Measurements from ENCODE around the gene ORM2.
"Not testable (repeated sequence)": the region's sequence is repeated elsewhere in the genome, so short reads cannot be mapped to it uniquely, and the experiment has no call there.

ORM2 gene

DNA sequence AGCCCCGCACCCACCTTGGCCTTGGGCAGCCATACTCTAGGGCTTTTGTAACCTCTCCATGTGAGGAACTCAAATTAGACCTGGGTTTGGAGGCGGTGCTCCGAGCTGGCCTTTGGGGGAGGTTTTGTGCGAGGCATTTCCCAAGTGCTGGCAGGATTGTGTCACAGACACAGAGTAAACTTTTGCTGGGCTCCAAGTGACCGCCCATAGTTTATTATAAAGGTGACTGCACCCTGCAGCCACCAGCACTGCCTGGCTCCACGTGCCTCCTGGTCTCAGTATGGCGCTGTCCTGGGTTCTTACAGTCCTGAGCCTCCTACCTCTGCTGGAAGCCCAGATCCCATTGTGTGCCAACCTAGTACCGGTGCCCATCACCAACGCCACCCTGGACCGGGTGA, at the start of gene ORM2:
Gene ORM2 (plus strand): TSS at position 245 of the 398 bp plus-strand sequence. CDS start 36 bp downstream, at position 281.
- H3K4me3 ChIP-seq (ENCODE audit: low read depth, low read length), result not testable (repeated sequence)

DNA sequence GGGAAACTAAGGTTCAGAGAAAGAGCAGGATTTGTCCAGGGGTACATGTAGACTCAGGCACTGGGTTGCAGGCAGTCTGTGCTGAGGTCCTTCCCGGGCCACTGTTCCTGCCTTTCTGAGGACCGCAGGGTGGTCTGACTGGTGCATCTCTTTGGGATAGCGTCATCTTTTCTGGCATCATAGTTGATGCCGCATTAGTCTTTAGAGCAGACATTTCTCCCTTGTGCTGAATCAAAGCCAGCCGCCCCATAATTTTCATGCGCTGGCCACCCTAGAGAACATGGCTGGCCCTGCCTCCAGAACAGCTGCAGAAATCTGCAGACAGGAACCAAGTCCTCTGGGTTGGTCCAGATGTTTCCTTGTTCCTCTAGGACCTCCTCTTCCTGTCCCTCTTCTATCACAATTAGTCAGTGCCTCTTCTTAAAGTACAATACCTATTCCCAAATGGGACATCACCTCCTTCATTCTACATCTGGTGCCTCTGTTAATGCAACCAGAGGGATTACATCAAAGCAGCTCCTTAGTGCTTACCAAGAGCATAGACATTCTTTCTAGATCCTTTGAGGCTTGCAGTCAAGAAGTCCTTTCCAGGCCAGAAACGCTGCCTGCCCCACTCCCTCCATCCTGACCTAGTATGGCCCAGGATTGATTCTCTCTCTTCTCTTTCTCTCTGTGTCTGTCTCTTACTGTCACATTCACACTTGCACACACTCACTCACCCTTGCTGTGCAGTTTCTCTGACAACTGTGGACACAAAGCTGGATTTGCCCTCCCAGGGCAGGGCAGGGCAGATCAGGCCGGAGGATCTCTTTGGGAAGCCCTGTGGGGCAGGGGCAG, 48.8 kb upstream of the ORM2 start:
- no peak overlapping the region for H3K4me3 ChIP-seq (ENCODE audit: low read depth, low read length)
- TF ChIP-seq, protein P1, sequence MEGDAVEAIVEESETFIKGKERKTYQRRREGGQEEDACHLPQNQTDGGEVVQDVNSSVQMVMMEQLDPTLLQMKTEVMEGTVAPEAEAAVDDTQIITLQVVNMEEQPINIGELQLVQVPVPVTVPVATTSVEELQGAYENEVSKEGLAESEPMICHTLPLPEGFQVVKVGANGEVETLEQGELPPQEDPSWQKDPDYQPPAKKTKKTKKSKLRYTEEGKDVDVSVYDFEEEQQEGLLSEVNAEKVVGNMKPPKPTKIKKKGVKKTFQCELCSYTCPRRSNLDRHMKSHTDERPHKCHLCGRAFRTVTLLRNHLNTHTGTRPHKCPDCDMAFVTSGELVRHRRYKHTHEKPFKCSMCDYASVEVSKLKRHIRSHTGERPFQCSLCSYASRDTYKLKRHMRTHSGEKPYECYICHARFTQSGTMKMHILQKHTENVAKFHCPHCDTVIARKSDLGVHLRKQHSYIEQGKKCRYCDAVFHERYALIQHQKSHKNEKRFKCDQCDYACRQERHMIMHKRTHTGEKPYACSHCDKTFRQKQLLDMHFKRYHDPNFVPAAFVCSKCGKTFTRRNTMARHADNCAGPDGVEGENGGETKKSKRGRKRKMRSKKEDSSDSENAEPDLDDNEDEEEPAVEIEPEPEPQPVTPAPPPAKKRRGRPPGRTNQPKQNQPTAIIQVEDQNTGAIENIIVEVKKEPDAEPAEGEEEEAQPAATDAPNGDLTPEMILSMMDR (IDR thresholded peaks at IDR 0.05; ENCODE audit: borderline replicate concordance, insufficient read depth, low read depth, low read length), result no peak

DNA sequence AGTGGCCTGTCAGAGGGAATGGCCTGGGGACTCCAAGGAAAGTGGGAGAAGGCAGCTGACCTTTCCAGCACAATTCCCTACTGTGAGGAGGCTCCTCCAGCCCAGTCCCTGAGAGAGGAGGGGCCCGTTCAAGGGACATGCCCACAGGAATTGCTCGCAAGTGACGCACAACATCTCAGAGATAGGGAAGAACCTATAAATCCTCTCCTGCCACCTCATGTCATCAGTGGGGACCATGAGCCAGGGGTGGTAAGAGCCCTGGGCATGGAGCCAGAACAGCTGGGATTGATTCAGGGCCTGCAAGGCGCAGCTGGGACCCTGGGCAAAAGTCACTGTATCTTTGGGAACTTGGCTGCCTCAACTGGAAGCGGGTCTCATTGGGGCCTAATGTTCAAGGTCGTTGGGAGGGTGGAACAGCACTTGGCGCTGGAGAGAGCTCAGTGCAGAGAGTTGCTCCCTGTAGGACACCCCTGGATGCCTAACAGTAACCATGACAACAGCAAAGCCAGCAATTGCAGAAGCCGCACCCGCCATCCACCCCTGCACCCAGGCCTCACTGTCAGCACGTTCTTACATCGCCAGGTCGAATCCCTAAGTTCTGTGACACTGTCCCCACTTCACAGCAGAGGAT, 48.1 kb upstream of the ORM2 start:
- TF ChIP-seq, protein P1 (IDR thresholded peaks at IDR 0.05; ENCODE audit: borderline replicate concordance, insufficient read depth, low read depth, low read length), result no peak
- no peak overlapping the region for H3K4me3 ChIP-seq (ENCODE audit: low read depth, low read length)

DNA sequence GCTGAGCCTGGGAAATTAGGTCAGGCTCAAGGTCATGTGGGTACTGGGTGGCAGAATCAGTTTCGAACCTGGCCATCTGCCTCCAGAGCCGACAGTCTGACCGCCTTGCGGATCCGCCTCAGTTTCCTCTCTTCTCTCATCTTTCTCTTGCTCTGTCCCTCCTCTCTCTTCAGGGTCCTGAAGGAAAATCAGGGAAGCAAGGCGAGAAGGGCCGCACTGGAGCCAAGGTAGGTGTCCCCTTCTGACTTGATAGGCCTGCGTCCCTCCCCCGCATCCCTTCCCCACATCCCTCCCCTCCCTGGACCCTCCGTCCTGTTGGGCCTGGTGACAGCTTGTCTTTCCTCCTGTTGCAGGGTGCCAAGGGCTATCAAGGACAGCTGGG, 47.6 kb upstream of the ORM2 start:
- H3K4me3 ChIP-seq (ENCODE audit: low read depth, low read length), result no peak overlapping the region

DNA sequence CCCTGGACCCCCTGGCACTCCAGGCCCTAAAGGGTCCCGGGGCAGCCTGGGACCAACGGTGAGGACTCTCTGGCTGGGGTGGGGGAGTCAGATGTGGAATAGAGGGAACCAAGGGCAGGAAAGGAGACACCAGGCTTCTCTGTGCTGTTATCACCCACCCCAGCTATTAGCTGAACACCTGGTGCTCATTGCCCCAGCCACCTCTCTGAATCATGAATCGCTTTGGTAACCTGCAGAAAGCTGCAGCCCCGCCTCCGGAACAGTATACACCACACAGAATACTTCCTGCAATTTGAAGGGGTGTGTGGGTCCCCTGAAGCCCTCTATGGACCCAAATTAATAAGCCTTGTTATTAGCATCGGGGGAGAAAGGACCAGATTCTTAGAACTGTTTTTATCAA, 47.2 kb upstream of the ORM2 start:
- TF ChIP-seq, protein P1 (IDR thresholded peaks at IDR 0.05; ENCODE audit: borderline replicate concordance, insufficient read depth, low read depth, low read length), result no peak
- no peak overlapping the region for H3K4me3 ChIP-seq (ENCODE audit: low read depth, low read length)

More for the DNA sequence above, 47.6 kb upstream of the ORM2 start:
- TF ChIP-seq, protein P1 (IDR thresholded peaks at IDR 0.05; ENCODE audit: borderline replicate concordance, insufficient read depth, low read depth, low read length), result no peak

DNA sequence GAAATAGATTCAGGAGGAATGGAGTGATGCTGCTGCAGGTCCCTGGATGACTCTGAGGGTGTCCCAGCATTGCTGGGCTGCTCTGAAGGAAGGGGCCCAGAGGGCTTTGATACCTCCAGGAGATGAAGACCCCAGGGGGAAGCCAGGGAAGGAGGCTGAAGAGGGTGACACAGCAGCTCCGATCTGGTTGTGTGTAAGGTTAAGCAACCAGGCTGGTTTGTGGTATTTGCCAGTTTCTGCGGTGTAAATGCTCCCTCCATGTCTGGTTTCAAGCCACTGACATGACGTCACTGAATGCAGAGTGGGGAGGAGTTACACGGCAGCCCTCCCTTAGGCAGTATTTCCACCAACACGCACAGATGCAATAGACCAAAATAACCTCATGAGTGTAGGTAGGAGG, 46.7 kb upstream of the ORM2 start:
- H3K4me3 ChIP-seq (ENCODE audit: low read depth, low read length), result no peak overlapping the region

DNA sequence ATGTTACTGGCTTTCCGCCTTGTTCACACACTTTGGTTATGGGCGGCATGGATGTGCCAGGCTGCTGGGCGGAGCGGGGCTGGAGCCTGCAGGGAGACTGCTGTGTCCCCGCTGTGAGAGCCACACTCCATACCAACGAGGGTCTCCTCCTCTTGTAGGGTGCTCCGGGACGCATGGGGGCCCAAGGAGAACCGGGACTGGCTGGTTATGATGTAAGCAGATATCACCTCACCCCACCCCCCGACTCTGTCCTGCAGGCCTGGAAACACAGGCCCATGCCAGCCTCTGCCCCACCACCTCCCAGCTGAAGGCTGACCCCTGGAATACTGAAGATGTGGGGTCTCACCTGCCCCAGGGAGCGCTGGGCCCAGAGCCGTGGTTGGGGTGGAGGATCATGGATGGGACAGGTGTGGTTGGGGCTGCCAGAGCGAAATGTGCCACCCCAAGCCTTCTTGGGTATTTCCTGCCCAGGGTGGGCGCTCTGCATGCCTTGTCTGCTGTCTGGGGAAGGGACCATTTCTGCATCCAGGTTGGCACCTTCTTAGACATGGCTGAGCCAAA, 46.0 kb upstream of the ORM2 start:
- no peak overlapping the region for H3K4me3 ChIP-seq (ENCODE audit: low read depth, low read length)
- TF ChIP-seq, protein P1 (IDR thresholded peaks at IDR 0.05; ENCODE audit: borderline replicate concordance, insufficient read depth, low read depth, low read length), result no peak

More for the DNA sequence above, 46.7 kb upstream of the ORM2 start:
- TF ChIP-seq, protein P1 (IDR thresholded peaks at IDR 0.05; ENCODE audit: borderline replicate concordance, insufficient read depth, low read depth, low read length), result no peak
